GM19351 (cell line): Measurements from ENCODE around the gene KDM3A.
"Not testable (repeated sequence)": the region's sequence is repeated elsewhere in the genome, so short reads cannot be mapped to it uniquely, and the experiment has no call there.

Experiments
- ATAC-seq: cut with Tn5 transposase; IDR thresholded peaks from one replicate; pipeline ENCODE4 v1.9.1; 2021; ENCODE audit warnings: mild to moderate bottlenecking, moderate library complexity; ENCODE audit not compliant: unreplicated experiment

KDM3A gene

GRCh38 chr2:86476918-86477317 is 35.7 kb downstream of the KDM3A start:
- ATAC-seq, result no peak

- no peak for ATAC-seq
Observed at GRCh38 chr2:86477349-86477748, 36.2 kb downstream of the KDM3A start.

GRCh38 chr2:86480105-86480504 is 38.9 kb downstream of the KDM3A start:
- ATAC-seq, result no peak

- ATAC-seq, result no peak
Observed at GRCh38 chr2:86482034-86482433, 40.9 kb downstream of the KDM3A start.

GRCh38 chr2:86484385-86484784 is 43.2 kb downstream of the KDM3A start:
- ATAC-seq, result no peak

- no peak for ATAC-seq
Observed at GRCh38 chr2:86485103-86485502, 43.9 kb downstream of the KDM3A start.

GRCh38 chr2:86485802-86486201 is 44.6 kb downstream of the KDM3A start:
- no peak for ATAC-seq

- no peak for ATAC-seq
Observed at GRCh38 chr2:86487062-86487461, 45.9 kb downstream of the KDM3A start.

- ATAC-seq, result no peak
Observed at GRCh38 chr2:86488561-86489250, 47.5 kb downstream of the KDM3A start.

- no peak for ATAC-seq
Observed at GRCh38 chr2:86489542-86489941, 48.4 kb downstream of the KDM3A start.

GRCh38 chr2:86490245-86490644 is 49.1 kb downstream of the KDM3A start:
- ATAC-seq, result no peak

GRCh38 chr2:86491088-86491487 is 49.9 kb downstream of the KDM3A start:
- ATAC-seq, result no peak

GRCh38 chr2:86492048-86492453 is 50.9 kb downstream of the KDM3A start:
- ATAC-seq, result no peak

GRCh38 chr2:86496391-86496790 is 55.2 kb downstream of the KDM3A start:
- ATAC-seq, result not testable (repeated sequence)

GRCh38 chr2:86498468-86499260 is 57.5 kb downstream of the KDM3A start:
- no peak for ATAC-seq

- ATAC-seq, result no peak
Observed at GRCh38 chr2:86499326-86499725, 58.2 kb downstream of the KDM3A start.

GRCh38 chr2:86500325-86501083 is 59.3 kb downstream of the KDM3A start:
- no peak for ATAC-seq

- no peak for ATAC-seq
Observed at GRCh38 chr2:86507600-86507999, 66.4 kb downstream of the KDM3A start.

- ATAC-seq, result no peak
Observed at GRCh38 chr2:86510436-86510933, 69.3 kb downstream of the KDM3A start.

GRCh38 chr2:86512034-86512433 is 70.9 kb downstream of the KDM3A start:
- ATAC-seq, result no peak

GRCh38 chr2:86512892-86513291 is 71.7 kb downstream of the KDM3A start:
- no peak for ATAC-seq
